B cell (primary cell): ENCODE data around the gene CUL3.

Experiments used
- EZH2 ChIP-seq: IDR thresholded peaks from 2 replicates; pipeline ENCODE4 v1.6.1; 2012; ENCODE audit warnings: borderline replicate concordance, low read depth, mild to moderate bottlenecking, moderate library complexity, low read length; ENCODE audit not compliant: insufficient read depth, poor library complexity, severe bottlenecking
- TF ChIP-seq, protein P1 (sequence below): fragments of 200-600 bp; IDR thresholded peaks from one replicate; pipeline ENCODE4 v1.8.0; 2022; ENCODE audit warnings: antibody characterized with exemption, mild to moderate bottlenecking

DNA sequence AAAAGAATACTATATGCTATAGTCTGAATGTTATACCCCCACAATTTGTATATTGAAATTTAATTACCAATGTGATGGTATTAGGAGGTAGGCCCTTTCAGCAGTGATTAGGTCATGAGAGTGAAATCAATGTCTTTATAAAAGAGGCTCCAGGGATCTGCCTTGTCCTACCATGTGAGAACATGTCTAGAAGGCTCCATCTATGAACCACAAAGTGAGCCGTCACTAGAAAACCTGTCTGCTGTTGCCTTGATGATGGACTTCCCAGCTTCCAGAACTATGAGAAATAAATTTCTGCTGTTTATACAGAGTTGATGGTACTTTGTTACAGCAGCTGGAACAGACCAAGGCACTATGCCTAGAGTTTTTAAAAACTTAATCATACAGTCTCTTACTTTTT is 136.9 kb downstream of the CUL3 start:
- TF ChIP-seq, protein P1, sequence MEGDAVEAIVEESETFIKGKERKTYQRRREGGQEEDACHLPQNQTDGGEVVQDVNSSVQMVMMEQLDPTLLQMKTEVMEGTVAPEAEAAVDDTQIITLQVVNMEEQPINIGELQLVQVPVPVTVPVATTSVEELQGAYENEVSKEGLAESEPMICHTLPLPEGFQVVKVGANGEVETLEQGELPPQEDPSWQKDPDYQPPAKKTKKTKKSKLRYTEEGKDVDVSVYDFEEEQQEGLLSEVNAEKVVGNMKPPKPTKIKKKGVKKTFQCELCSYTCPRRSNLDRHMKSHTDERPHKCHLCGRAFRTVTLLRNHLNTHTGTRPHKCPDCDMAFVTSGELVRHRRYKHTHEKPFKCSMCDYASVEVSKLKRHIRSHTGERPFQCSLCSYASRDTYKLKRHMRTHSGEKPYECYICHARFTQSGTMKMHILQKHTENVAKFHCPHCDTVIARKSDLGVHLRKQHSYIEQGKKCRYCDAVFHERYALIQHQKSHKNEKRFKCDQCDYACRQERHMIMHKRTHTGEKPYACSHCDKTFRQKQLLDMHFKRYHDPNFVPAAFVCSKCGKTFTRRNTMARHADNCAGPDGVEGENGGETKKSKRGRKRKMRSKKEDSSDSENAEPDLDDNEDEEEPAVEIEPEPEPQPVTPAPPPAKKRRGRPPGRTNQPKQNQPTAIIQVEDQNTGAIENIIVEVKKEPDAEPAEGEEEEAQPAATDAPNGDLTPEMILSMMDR: no peak
- TF ChIP-seq EZH2: no peak
